Dedifferentiated amniotic fluid mesenchymal stem cell (primary cell): ENCODE data around the gene DUSP14.
"Not testable (repeated sequence)": the region's sequence is repeated elsewhere in the genome, so short reads cannot be mapped to it uniquely, and the experiment has no call there.

Experiments
- DNase-seq: peaks from one replicate; pipeline ENCODE4 v3.0.0-alpha.2; 2016; ENCODE audit errors: extremely low spot score

The DUSP14 gene

DNA sequence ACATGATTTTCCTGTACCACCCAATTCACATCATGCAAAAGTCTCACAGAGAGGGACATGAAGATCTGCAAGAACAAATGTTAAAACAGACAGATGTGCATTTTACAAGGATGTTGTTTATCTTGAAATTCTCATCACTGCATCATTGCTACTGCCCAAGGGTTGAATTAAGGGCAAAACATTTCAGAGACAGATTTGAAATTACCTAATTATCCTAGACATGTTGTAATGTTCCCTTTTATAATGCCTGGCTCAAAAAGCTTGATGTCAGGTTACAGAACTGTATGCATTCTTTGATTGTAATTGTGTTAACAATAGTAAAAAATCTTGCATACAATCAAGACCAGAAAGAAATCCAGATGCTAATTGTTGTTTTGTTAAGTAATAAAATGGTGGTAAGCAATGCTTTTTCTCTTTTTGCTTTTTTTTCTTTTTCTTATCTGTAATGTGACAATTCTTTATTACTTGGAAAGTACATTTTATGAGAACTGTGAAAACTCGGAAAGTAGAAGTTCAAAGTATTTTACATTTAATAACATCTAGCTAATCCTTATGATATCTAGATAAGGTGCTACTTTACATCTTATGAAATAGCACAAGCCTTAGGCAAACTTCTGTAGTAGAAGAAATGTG, 3.6 kb upstream of the DUSP14 start:
- no peak for DNase-seq

DNA sequence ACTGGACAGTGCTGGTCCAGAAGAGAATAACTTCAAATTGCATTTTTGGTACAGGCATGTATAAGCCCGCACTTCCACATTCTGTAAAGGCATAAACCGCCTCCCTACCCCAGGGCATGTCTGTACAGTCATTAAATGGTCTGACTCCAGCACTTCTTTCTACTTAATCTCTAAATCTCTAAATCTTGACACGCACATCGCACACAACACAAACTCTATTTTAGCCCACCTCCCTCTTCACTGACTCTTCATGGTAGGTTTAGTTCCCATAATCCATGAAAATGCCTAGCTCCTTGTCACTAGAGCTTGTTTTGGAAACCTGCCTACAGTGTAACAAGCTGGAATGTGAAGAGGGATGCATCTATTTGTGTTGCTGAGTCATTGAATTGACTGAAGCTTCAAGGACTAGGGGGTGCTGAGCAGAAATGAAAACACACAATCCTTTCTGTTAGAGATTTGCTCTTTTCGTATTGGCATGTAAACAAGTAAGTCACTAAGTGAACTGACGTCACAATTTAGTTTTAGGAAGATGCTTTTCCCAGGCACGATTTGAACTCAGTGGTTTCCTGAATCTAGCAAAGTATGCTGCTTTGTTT, 1.6 kb upstream of the DUSP14 start:
- DNase-seq = peak; percentile 97

- DNase-seq = peak; percentile 85
These were observed 989 bp upstream of the DUSP14 start for GRCh38 chr17:37488607-37489196.

DNA sequence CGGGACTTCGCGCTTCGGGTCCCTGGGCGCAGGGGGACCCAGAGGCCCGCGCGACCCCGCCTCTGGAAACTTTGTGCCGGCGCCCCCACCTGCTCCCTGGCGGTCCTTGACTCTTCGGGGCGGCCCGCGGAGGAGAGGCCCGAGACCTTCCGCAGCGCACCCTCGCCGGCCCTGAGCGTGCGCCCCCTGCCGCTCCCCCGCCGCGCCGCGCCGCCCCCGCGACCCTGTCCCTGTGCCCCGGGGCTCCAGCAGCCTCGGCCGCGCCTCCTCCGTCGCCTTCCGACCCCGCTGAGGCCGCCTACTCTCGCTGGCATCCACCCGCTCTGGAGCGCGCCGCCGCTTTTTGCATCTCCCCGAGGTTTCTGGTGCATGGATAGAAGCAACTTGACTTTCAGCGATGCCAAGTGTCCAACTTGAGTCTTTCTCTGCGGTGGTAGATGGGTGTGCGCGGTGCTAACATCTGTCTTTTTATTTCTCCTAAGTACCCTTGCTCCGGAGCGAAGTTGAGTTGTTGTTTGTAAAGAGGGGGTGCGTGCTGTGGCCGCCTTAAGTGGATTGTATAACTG, 414 bp downstream of the DUSP14 start:
- peak; percentile 54 for DNase-seq

DNA sequence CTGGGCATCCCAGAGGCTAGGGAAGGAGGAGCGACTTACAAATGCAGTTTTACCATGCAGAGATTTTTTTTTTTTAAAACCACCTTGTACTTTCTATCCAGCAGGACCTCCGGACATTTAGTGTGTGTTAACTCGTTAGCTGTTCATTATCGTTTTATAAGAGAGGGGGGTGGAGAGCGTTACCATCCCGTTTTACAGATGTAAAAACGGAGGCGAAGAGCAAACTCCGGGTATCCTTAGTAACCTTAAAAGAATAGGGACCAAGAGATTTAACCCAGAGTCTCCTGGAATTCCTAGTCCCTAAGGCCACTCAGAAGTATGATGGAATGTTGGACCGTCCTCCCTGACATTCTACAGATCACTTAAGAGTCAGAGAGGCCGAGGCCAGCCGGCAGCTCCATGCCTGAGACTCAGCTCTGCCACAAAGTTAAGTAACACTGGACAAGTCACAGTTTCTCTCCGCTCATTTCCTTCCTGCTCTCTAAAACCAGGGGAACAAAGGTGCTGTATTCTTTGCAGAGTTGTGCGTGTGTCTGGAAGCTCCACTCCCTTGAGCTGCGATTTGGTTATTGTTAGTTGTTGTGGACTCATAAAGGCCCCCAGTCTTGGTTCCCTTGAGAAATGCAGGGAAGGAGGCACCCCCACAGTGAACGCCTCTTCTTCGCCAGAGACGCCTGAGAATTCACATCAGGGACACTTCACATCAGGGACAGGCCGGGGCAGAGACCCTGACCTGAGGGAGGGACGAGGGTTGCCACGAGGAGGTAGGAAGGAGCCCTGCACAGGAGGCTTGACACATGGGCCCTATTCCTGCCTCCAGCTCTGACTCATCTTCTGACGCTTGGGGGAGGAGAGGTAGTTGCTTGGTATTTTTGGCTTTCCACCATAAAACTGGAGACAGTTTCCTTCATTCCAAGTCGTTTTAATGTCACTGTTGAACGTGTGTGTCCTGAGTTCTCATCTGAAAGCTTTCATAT, 1.2 kb downstream of the DUSP14 start:
- peak; percentile 72 for DNase-seq

DNA sequence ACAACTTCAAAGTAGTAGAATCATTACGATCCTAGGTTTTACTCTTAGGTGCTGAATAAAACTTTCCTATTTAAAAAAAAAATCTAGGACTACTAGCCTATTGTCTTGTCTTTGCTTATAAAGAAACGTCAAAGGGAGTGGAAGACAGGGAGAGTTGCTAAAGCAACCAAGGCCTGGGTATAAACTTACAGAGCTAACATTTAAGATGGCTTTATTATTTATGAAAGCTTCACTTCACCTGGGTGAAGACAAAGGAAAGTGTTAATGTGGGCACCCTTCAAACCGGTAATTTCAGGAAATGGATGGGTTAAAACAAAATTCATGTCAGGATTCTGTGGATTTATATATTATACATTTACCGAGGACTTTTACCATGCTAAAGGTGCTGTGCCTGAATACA, 2.5 kb downstream of the DUSP14 start:
- no peak for DNase-seq

- peak; percentile 85 for DNase-seq
These were observed 3.7 kb downstream of the DUSP14 start for GRCh38 chr17:37493249-37494027.

- no peak for DNase-seq
These were observed 4.7 kb downstream of the DUSP14 start for GRCh38 chr17:37494401-37494831.

DNA sequence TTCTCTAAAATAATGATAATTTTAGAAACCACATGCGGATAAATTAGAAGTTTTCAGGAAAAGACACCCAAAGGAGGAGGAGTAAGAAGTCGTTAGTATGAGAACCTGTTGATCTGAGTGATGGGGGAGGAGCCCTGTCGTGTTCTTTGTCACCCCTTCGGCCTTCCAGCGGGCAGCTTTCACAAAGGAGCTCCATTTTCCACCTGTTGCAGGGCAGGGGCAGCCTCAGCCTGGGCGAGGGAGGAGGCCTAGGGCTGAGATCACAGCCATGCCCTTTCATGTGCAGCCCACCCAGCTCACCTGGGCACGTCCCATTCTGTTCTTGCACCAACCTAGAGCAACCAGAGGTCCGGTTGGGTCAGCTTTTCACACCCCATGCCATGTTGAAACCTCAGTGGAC, 5.3 kb downstream of the DUSP14 start:
- no peak for DNase-seq

DNA sequence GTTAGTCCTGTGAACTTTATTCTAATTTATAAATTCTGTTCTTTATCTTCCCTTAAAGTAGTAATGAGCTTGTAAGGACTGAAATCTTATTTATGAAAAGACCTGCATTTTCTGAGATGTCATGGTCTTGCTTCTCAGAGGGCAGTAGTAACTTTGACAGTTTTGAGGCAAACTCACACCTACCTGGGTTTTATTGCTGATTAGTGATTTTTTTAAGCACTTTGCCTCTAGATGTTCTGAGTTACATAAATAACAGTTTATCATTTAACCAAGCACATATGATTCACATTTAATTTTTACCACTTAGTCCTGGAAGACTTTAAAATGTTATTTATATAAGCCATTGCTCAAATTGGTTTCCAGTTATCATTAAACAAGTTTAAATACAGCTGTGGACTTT, 10.7 kb downstream of the DUSP14 start:
- DNase-seq = no peak

- no peak for DNase-seq
These were observed 12.6 kb downstream of the DUSP14 start for GRCh38 chr17:37502009-37502936.

GRCh38 chr17:37503148-37503547, 13.5 kb downstream of the DUSP14 start:
- DNase-seq = no peak

DNA sequence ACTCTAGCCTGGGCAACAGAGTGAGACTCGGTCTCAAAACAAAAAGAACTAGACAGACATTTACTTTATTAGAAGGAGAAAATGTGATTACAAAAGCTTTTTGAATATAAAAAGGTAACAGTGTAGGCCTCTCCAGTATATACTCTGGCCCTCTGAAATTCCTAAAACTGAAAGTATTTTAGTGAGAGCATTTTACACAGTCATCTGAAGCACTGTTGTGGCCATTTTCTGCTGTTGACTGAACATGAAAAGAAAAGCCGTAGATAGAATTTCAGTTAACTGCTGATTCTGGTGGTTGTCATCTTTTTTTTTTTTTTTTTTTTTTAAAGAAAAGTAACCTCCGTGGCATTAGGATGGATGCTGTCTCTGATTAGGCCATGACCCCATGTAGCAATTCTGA, 15.6 kb downstream of the DUSP14 start:
- DNase-seq = no peak

DNA sequence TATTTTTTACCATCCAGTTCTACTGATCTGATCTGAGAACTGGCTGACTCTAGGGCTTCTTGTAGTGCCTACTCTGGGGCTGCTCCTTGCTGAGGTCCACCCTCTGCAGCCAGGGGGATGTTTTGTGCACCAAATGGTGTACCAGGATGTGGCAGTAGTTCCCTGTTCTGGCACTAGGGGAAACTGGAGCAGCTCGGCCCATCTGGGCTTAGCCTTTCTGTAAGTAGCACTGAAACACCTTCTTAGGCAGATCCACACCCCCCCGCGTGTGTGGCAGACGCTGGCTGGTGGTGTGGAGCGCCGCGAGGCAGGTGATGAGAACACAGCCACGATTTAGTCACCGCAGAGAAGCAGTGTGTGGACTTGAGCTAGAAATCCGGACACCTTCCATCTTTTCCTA, 17.0 kb downstream of the DUSP14 start:
- no peak for DNase-seq

GRCh38 chr17:37507111-37507510, 17.4 kb downstream of the DUSP14 start:
- no peak for DNase-seq

DNA sequence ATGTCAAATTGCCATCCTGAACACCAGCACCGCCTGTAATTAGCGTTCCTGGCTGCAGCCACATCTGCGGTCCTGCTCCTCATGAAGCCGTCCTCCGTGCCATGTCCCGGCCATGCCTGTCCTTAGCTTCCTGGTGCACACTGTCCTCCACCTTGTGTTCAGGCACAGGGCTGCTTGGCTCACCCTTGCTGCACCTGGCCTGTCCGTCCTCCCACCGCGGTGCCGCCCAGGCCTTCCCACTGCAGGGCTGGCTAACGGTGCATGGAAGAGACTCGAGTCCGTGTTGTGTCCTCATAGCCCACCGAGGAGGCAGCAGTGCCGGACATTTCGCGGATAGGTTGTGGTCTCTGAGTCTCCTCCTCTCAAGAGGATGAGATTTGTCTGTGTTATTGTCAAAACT, 20.4 kb downstream of the DUSP14 start:
- no peak for DNase-seq

GRCh38 chr17:37511642-37512041, 22.0 kb downstream of the DUSP14 start:
- DNase-seq = not testable (repeated sequence)

- DNase-seq = no peak
These were observed 22.9 kb downstream of the DUSP14 start for GRCh38 chr17:37512442-37513068.

GRCh38 chr17:37513711-37514110, 24.0 kb downstream of the DUSP14 start:
- no peak for DNase-seq
